GM12872 (cell line): ENCODE results near the gene XRCC3.

ENCODE experiments used
- CTCF ChIP-seq: IDR thresholded peaks from 3 replicates; pipeline ENCODE4 v1.5.1; 2011; ENCODE audit warnings: low read depth, mild to moderate bottlenecking, low read length, moderate library complexity; ENCODE audit not compliant: insufficient read depth

The XRCC3 gene

GRCh38 chr14:103742499-103743255, 27.4 kb upstream of the XRCC3 start:
- no peak for TF ChIP-seq CTCF

GRCh38 chr14:103741876-103742275, 26.6 kb upstream of the XRCC3 start:
- no peak for TF ChIP-seq CTCF

GRCh38 chr14:103740991-103741689, 25.9 kb upstream of the XRCC3 start:
- TF ChIP-seq CTCF: no peak

- TF ChIP-seq CTCF: no peak
Measured at GRCh38 chr14:103739793-103740501, 24.7 kb upstream of the XRCC3 start.

- no peak for TF ChIP-seq CTCF
Measured at GRCh38 chr14:103739466-103739792, 24.2 kb upstream of the XRCC3 start.

- TF ChIP-seq CTCF: no peak
Measured at GRCh38 chr14:103738701-103739451, 23.6 kb upstream of the XRCC3 start.

- no peak for TF ChIP-seq CTCF
Measured at GRCh38 chr14:103738166-103738565, 22.9 kb upstream of the XRCC3 start.
